KMS-11 (cell line): Measurements from ENCODE around the gene SAFB.

Source experiments
- H2AFZ ChIP-seq: fragments of 200-600 bp; sonication (generic); 2 replicates; pipeline ENCODE4 v1.6.1; 2016; ENCODE audit warnings: antibody characterized with exemption, mixed run types, low read depth
- H3K27ac ChIP-seq: fragments of 200-600 bp; sonication (generic); 2 replicates; pipeline ENCODE4 v1.6.1; 2016; ENCODE audit warnings: mild to moderate bottlenecking, mixed run types
- H3K27me3 ChIP-seq: fragments of 200-600 bp; sonication (generic); 2 replicates; pipeline ENCODE4 v1.6.1; 2017; ENCODE audit warnings: mild to moderate bottlenecking, low read depth, mixed run types, moderate library complexity; ENCODE audit not compliant: insufficient read depth
- H3K36me3 ChIP-seq: fragments of 200-600 bp; sonication (generic); 2 replicates; pipeline ENCODE4 v1.6.1; 2017; ENCODE audit warnings: mild to moderate bottlenecking, mixed run types; ENCODE audit not compliant: insufficient read depth
- H3K4me1 ChIP-seq: fragments of 200-600 bp; sonication (generic); 2 replicates; pipeline ENCODE4 v1.6.1; 2016; ENCODE audit warnings: mild to moderate bottlenecking, low read depth, mixed run types; ENCODE audit not compliant: poor library complexity, severe bottlenecking
- H3K4me2 ChIP-seq: fragments of 200-600 bp; sonication (generic); 2 replicates; pipeline ENCODE4 v1.7.0; 2016; ENCODE audit warnings: mild to moderate bottlenecking, mixed run types
- H3K4me3 ChIP-seq: fragments of 200-600 bp; sonication (generic); IDR thresholded peaks from 2 replicates; pipeline ENCODE4 v1.6.1; 2017; ENCODE audit warnings: low read depth, low read length, mixed read lengths; ENCODE audit not compliant: insufficient read depth
- H3K79me2 ChIP-seq: fragments of 200-600 bp; sonication (generic); 2 replicates; pipeline ENCODE4 v1.6.1; 2016; ENCODE audit warnings: low read depth, mixed run types; ENCODE audit not compliant: insufficient read depth
- H3K9ac ChIP-seq: fragments of 200-600 bp; sonication (generic); 2 replicates; pipeline ENCODE4 v1.6.1; 2016; ENCODE audit warnings: mild to moderate bottlenecking, mixed run types
- H4K20me1 ChIP-seq: fragments of 200-600 bp; sonication (generic); 2 replicates; pipeline ENCODE4 v1.6.1; 2016; ENCODE audit warnings: mild to moderate bottlenecking, mixed run types; ENCODE audit not compliant: insufficient read depth
- TF ChIP-seq, protein P1 (sequence below): fragments of 200-600 bp; sonication (generic); conservative IDR thresholded peaks from 2 replicates; pipeline ENCODE4 v1.6.1; 2017; ENCODE audit warnings: low read depth, mild to moderate bottlenecking, antibody characterized with exemption, low read length, moderate library complexity, mixed read lengths

SAFB gene

DNA sequence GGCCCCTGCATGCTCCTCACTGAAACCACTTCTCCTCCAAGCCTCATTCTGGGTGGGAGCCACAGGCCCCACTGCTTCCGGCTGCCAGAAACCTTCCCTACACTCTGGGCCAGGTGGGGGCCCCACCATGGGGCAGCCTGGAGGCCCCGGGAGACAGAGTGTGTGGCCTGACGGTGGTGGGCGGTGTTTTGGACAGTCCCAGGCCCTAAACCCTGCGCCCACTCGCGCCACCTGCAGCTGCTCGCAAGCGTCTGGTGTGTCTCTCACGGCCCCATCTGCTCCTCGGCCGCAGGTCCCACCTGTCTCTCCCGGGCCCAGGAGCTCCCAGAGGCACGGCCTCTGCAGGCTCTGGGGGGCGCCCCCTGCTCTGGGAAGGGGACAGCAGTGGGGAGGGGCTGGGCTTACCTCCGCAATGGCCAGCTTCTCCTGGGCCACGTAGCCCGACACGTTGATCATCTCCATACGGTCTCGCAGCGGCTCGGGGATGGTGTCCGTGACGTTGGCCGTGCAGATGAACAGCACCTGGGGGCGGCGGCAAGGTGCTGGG, 72.8 kb downstream of the SAFB start:
- H3K4me1 ChIP-seq: no peaks in the 10 kb centered on the region
- TF ChIP-seq, protein P1, sequence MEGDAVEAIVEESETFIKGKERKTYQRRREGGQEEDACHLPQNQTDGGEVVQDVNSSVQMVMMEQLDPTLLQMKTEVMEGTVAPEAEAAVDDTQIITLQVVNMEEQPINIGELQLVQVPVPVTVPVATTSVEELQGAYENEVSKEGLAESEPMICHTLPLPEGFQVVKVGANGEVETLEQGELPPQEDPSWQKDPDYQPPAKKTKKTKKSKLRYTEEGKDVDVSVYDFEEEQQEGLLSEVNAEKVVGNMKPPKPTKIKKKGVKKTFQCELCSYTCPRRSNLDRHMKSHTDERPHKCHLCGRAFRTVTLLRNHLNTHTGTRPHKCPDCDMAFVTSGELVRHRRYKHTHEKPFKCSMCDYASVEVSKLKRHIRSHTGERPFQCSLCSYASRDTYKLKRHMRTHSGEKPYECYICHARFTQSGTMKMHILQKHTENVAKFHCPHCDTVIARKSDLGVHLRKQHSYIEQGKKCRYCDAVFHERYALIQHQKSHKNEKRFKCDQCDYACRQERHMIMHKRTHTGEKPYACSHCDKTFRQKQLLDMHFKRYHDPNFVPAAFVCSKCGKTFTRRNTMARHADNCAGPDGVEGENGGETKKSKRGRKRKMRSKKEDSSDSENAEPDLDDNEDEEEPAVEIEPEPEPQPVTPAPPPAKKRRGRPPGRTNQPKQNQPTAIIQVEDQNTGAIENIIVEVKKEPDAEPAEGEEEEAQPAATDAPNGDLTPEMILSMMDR: no peak
- no peaks in the 10 kb centered on the region for H3K27me3 ChIP-seq
- H4K20me1 ChIP-seq: peaks cover 6% of the 10 kb centered on the region; the same call in 1 of the 2 replicates
- peaks cover 30% of the 10 kb centered on the region for H3K79me2 ChIP-seq
- peaks cover 12% of the 10 kb centered on the region; the same call in 1 of the 2 replicates for H3K36me3 ChIP-seq
- no peak overlapping the region for H3K4me3 ChIP-seq
- no peak overlapping the region for H2AFZ ChIP-seq
- no peak overlapping the region for H3K9ac ChIP-seq
- no peak overlapping the region for H3K4me2 ChIP-seq
- no peak overlapping the region for H3K27ac ChIP-seq

DNA sequence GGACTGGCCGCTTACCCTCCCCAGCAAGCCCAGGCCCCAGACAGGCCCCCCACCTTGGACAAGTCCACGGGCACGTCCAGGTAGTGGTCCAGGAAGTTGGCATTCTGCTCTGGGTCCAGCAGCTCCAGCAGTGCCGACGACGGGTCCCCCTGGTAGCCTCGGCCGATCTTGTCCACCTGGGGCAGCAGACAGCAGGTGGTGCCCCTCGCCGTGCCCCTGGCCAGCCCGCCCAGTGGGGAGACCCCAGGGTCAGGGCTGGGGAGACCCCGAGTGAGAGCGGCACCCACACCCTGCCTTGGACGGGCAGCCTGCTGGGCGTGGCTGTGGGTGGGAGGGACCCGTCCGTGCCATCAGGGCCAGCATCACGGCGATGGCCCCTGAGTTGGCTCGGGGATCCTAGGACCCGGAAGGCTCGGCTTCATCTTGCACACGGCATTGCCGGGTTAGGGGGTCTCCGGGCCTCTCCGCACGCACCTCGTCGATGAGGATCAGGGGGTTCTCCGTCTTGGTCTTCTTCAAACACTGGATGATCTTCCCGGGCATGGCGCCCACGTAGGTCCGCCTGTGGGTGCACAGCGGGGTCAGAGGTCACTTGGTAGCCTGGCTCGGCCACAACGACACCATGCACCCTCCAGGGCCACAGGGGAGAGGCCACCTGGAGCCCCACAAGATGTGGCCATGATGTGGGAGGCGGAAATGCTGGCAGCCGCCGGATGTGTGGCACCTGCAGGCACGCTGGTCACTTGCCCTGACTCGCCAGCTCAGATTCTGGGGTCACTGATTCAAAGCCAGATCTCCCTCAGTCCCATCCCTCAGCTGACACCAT, 73.5 kb downstream of the SAFB start:
- peaks cover 23% of the 10 kb centered on the region for H3K79me2 ChIP-seq
- TF ChIP-seq, protein P1: no peak
- peaks cover 6% of the 10 kb centered on the region; the same call in 1 of the 2 replicates for H4K20me1 ChIP-seq
- H3K9ac ChIP-seq: no peak overlapping the region
- H3K27me3 ChIP-seq: no peaks in the 10 kb centered on the region
- H3K4me3 ChIP-seq: no peak overlapping the region
- no peak overlapping the region for H3K4me2 ChIP-seq
- H3K36me3 ChIP-seq: peaks cover 12% of the 10 kb centered on the region; the same call in 1 of the 2 replicates
- H3K27ac ChIP-seq: no peak overlapping the region
- no peak overlapping the region for H2AFZ ChIP-seq
- no peaks in the 10 kb centered on the region for H3K4me1 ChIP-seq

DNA sequence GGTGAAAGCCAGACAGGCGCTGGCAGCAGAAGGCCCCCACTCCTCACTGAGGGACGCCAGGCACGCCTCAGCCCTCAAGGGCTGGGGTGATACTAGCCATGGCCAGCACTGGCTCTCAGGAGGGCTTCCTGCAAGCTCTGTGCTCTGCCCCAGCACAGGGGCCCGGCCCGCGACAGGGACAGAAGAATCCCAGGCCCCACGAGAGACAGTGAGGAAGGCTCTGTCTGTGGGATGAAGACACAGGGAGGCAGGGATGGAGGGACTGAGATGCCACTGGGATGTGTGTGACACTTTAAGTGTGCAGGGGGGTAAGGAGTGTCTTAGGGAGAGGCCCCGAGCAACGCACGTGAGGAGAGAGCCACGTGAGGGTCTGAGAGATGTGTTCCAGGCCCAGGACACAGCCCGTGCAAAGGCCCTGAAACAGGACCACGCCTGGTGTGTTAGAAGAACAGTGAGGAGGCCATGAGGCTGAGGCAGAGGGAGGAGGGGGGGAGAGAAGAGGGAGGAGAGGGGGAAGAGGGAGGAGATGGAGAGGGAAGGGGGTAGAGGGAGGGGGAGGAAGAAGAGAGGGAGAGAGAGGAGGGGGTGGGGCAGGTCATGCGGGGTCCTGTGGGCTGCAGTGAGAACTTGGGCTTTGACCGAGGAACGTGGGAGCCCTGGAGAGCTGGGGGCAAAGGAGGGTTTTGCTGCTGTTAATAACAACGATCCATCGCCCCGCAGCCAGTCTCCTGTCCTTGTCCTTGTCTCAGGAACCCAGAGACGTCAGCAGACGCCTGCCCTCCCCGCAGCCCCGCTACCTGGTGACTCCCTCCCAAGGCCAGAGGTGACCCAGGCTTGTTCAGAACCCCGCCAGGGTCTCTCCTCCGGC, 74.4 kb downstream of the SAFB start:
- TF ChIP-seq, protein P1: no peak
- no peak overlapping the region for H3K27ac ChIP-seq
- no peak overlapping the region for H2AFZ ChIP-seq
- H3K4me2 ChIP-seq: no peak overlapping the region
- H3K79me2 ChIP-seq: peaks cover 15% of the 10 kb centered on the region; the same call in 1 of the 2 replicates
- H3K27me3 ChIP-seq: no peaks in the 10 kb centered on the region
- H3K4me3 ChIP-seq: no peak overlapping the region
- no peak overlapping the region for H3K9ac ChIP-seq
- H4K20me1 ChIP-seq: peaks cover 1% of the 10 kb centered on the region; the same call in 1 of the 2 replicates
- no peaks in the 10 kb centered on the region for H3K4me1 ChIP-seq
- peaks cover 12% of the 10 kb centered on the region; the same call in 1 of the 2 replicates for H3K36me3 ChIP-seq

DNA sequence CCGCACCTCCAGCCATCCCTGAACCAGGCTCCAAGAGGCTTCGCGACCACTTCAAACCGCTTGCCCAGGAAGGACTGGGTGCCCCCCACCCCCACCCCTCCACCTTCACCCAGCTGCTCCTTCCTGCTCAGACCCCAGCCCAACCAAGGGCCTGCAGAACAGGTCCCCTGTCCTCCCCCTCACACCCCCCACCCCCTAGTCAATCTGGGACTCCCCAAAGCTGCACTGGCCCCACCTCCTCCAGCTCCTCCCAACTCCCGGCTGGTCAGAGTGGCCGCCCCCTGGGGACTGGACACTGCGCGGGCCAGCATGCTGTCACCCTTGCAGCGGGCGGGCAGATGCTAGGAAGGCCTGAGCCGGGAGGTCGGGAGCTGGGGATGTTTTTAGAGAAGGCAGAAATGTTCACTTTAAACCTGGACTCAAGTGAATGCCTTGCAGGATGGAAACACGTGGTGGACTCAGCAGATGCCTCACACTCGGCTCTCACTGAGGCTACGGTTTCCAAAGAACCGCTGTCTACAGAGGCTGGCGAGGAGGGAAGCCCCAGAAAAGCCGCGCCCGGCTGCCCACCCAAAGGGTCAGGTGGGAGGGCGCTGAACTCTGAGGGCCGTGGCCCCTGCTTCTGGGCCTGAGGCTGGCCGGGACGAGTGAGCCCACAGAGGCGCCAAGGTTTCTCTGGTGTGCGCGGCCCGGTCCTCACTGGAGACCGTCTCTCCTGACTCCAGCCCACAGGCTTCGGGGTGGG, 75.2 kb downstream of the SAFB start:
- TF ChIP-seq, protein P1: no peak
- Histone ChIP-seq H3K27me3 (no peaks in the 10 kb centered on the region), H3K36me3 (peaks cover 8% of the 10 kb centered on the region; the same call in 1 of the 2 replicates), H3K4me1 (no peaks in the 10 kb centered on the region), H3K9ac (no peak overlapping the region), H2AFZ (no peak overlapping the region), H3K4me3 (no peak overlapping the region), H3K79me2 (peaks cover 6% of the 10 kb centered on the region; the same call in 1 of the 2 replicates), H3K27ac (no peak overlapping the region), H4K20me1 (no peaks in the 10 kb centered on the region), H3K4me2 (no peak overlapping the region)
